NCI-H1105 (cell line): ENCODE data around the gene PEX10.

ENCODE experiments used
- DNase-seq: peaks from one replicate; lab custom pipeline; 2025; lab: John Stamatoyannopoulos, UW

The PEX10 gene

DNA sequence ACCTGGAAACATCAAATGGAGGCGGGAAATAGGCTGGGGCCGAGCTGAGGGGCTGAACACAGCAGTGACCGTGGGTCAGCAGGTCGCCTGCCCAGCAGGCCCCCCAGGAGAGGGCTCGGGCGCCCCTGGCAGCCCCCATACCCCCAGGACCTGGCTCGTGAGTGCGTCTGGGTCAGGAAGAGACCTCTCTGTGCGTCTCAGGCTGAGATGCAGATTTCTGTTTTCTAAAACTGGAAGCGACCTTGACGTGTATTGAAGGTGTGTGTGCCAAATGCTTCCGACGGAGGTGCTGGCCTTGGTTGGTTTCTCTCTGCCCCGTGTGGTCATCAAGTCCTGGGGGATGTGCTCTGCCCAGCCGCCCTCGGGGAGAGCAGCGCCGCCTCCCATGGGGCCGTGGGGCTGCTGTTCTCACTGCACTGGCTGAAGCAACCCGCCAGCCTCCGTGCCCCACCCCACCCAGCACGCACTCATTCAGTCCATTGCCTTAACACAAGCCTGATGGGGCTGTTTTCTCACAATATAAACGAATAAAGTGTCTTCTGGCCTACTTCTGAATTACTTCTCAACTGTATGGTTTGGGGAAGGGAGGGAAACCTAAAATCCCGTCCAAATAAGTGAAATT, 7.4 kb downstream of the PEX10 start:
- no peak for DNase-seq

DNA sequence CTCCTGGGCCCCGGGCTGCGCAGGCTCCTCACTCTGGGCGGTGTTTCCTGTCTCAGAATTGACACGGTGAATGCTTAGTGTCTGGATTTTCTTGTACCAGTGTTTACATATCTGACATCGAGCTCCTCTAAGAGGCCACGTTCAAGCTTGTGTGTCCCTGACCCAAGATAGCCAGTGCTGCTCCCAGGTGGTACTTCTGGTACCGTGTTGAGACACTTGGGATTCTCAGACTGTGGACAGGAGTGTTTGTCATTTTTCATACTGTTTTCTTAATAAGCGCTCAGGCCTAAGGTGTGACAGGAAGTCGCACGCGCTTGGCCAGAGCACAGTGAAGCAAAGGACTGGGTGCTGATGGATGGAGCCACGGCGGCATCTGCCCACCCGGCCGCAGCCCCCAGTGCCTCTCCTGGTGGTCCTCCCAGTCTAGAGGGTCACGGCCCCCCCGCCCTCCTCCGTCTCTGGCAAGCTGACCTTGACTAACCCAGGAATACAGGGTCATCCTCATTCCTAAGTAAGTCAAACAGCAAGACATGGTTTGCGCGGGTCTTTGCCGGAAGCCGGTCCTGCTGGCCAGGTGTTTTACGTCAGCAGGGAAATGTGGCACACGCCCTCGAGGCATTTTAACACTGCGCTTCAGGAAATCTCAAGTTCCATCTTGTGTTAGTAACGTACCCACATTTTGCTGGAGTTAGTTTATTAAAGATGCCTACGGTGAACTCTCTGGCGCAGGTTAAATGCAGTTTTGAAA, 8.0 kb downstream of the PEX10 start:
- no peak for DNase-seq

DNA sequence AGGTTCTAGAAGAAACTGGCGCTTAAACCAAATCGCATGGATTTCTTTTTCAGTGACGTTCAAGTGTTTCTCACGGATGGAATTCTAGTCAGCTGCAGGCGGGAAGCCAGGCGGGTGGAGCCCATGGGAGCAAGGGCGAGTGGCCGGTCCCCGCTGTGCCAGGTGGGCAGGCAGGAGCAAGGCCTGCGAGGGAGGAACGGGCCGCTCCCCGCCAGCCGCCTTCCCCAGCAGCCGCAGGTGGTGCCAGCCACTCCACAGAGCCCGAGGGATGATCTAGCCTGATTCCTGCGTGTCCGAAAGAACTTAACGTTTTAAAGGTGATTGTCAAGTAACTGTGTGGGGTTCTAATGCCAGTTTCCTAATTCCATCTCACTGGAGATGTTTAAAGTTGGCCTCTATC, 9.1 kb downstream of the PEX10 start:
- no peak for DNase-seq

DNA sequence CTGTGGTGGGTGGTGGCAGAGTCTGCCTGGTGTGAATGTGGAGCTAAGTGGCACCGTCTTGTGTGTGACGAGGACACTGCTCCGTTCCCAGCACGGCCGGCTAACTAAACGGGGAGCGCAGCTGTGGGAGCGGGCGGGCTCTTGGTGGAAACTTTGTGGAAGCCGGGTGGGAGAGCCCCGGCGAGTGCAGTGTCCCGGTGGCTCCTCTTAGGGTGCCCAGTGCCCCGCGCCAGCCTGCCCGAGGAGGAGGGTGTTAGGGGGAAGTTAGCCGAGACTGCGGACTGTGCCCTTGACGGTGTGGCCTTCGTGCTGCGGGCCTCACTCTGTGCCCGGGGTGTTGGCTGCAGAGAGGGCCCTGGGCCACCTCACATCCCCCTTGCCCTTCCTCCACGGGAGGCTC, 9.9 kb downstream of the PEX10 start:
- no peak for DNase-seq

DNA sequence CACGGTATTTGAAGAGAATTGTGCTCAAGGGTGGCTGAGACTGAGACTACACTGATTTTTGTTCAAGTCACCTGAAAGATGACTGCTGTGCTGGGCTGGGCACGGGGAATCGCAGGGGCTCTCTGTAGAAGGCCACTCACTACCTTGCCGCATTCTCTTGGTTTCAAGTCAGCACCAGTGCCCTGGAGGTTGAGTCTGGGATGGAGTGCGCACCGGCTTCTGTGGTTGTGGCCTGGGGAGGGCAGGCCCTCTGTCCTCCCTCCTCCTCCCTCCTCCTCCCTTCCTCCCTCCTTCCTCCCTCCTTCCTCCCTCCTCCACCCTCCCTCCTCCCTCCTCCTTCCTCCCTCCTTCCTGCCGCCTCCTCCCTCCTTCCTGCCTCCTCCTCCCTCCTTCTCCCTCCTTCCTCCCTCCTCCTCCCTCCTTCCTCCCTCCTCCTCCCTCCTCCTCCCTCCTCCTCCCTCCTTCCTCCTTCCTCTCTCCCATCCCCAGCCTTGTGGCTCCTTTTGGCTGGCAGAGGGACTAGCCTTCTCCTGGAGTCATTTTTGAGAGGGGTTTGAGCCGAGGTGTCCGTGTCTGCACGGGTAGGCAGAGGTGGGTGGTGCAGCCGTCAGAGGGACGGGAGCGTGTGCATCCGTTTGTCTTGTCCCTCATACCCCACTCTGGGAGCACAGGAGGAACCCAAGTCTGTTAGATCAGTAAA, 11.3 kb downstream of the PEX10 start:
- no peak for DNase-seq

DNA sequence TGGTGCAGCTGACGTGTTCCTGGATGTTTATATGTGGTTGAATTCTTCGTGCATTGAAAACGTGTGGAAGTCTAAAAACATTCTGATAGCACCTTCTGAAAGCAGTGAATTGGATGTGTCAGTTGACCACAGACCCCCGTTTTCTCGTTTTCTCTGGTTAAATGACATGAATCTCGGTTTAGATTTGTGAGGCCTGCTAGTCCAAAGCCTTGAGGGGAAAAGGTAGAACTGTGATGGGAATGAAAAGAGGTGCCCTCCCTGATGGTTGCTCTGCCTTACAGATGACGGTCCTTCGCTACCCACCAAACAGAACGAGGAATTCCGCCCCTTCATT, 11.8 kb downstream of the PEX10 start:
- DNase-seq: no peak

DNA sequence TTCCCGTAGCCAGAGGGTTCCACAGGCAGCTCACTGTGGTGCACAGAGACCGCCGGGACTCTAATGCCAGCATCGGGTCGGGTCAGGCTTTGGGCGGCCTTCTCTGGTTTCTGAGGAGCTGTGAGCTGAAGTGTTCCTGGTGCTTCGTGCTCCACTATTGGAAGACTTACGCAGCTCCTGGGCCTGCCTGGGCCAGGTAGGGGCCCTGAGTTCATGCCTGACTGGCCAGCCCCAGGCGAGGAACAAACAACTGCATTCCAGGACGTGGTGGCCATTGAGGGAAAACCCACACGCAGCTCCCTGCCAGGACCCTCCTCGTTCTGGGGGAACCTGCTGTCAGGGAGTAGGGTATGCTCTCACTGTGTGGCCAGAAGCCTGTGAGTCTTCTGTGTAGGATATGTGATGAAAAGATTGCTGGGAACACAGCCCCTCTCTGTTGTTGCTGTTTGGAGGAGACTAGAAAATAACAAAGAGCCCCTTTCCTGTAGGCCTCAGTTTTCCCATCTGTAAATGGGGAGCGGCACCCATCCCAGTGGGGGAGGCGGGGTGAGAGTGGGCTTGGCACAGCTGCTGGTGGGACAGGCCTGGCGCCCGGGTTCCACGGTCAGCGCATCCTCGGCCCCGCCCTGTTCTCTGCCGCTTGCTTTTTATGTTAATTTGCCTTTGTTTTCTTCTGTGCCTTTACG, 12.3 kb downstream of the PEX10 start:
- DNase-seq: no peak

DNA sequence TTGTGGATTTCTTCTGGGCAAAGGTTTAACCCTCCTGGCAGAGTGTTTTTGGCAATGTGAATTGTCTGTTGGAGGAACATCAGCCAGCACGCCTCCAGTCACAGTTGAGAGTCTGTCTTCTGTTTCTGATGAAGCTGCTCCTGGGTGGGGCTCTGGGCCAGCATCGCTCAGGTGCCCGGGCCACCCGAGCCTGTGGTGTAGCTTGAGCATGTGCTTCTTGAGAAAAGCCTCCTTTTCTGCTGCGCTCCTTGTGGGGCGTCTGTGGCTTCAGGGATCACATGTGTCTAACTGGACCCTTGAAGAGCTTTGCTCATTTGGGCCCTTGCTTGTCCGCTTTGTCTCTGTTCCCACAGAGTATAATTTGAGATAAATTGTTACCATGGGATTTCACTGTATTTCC, 13.5 kb downstream of the PEX10 start:
- DNase-seq: no peak

DNA sequence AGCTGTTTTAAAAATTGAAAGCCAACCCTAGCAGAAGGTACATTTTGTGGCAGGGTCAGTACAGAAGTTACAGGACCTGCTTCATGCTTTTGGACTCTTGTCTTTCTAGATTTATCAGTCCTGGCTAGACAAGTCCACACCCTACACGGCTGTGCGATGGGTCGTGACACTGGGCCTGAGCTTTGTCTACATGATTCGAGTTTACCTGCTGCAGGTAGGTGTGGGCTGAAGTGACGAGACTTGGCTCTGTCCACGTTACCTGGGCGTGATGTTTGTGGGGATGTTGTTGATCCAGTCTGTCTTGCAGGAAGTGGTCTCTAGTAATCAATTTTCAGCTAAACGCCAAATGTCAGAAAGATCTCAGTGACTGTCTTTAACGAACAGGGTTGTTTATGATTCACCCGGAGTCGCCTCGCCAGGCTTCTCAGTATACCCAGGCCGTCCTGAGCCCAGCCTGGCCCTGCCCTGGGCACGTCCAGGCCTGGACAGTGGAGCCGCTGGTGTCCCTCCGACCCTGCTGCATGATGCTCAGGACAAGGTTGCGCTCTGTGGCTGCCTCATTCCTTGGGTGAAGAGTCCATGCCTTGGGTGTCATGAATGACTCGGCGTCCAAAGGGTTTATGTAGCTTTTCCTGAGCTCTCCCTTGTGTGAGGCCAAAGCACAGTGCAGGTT, 15.2 kb downstream of the PEX10 start:
- no peak for DNase-seq

DNA sequence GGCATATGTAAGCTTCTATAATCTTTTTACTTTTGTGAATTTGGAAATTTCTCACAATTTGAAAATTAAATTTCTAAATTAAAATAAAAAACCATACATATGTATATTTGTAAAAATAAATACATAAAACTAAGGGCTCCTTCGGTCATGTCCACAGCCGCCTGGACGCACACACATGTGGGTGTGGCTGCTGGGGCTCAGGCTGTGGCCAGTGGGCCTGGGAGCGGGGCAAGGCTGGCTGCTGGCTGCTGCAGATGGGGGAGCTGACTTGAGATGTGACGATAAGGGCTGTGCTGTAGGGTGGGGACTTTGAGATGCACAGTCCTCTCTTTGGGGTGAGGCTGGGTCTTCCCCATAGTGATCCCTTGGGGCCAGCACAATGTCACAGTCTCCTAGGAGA, 15.9 kb downstream of the PEX10 start:
- no peak for DNase-seq

DNA sequence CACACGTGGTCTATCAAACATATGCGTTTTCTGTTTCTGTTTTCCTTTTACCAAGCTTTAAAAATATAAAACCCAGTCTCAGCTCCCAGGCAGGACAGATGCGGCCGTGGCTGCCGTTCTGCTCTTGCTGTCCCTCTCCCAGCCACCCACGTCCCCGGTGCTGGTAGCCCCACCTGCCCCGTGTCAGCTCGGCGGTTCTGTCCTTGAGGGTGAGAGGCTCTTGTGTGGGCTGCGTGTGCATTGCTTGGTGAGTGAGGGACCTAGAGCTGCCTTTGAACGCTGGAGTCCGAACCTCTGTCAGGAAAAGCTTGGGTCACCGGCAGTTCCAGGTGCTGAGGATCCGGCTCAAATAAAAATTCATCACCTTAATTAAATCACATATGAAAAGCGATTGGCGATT, 16.3 kb downstream of the PEX10 start:
- DNase-seq: no peak

DNA sequence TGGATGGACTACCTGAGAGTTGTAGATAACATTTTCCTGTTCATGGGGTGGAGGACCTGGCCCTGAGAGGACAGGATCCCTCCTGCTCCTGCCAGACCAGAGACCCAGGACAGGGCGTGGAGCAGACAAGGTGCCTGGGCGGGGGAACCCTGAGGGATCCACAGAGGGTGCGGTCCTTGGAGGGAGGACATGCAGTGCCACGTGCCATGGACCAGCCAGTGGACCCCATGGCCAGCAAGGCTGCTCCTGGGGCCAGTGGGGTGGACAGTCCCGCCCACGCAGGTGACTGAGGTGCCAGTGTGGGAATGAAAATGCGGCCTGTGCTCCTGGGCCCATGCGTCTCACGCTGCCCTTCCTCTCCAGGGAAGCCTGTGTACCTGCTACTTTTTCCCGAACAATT, 17.1 kb downstream of the PEX10 start:
- DNase-seq: no peak

DNA sequence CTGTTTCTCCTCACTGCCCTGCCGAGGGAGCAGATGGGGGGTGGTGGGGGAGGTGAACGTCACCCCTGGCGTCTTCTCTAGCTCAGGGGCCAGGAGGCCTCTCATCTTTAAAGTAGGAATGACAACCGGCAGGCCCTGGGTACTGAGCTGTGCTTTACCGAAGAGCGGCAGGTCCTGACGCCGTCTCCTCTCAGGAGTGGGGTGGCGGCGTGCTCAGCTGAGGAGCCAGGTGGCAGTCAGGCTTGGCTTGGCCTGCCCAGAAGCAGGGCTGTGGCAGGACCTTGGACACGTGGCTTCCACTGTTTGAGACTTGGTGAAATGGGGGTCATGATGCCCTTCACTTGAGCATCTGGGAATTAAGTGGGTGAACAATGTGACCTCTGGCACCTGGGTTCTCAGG, 17.6 kb downstream of the PEX10 start:
- no peak for DNase-seq

DNA sequence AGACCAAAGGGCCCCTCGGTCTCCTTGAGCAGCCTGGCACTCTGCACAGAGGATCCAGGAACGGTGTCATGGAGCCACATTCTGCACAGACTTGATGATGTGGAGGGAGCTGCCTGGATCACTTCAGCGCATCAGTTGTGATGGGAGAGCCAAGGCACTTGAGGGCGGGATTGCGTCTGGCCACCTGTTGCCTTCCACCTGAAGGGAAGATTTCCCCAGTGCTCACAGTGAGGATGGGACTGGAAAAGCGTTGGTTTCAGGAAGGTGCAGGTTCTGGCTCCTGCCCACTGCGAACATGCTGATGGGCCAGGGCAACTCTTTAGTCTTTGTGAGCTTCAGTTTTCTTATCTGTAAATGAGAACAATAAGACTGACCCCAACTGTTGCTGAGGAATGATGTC, 18.1 kb downstream of the PEX10 start:
- no peak for DNase-seq

DNA sequence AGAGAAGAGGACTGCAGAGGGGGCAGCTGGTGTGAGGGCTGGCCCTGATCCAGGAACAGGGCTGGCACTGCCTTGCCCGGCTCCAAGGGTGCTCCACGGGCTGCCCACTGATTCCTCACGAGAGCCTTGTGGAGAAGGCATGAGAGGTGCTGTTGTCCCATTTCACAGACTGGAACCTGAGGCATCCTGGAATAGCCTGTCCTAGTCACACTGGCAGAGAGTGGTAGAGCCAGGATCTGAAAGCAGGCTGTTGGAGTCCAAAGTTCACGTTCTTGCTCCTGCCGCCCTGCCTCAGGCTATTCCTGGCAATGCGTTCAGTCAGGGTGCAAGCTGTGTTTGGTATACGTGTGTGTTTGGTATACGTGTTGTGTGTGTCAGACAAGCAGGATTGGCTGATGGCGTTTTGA, 18.9 kb downstream of the PEX10 start:
- no peak for DNase-seq

DNA sequence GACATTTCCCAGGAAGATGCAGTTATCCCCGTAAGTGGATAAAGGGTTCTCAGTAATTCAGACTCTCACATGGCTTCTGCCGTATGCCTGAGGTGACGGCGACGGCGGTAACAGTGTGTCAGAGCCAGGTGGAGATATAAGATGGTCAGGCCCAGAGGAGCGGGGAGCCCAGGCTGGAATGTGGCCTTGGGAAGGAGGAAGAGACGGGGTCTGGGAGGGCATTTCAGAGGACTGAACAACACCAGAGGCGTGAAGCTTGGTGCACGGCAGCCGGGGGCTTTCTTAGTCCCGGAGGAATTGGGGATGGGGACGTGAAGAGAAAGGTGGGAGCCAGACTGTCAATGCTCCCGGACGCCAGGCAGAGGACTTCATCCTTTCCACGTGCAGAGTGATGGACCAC, 19.7 kb downstream of the PEX10 start:
- DNase-seq: no peak

DNA sequence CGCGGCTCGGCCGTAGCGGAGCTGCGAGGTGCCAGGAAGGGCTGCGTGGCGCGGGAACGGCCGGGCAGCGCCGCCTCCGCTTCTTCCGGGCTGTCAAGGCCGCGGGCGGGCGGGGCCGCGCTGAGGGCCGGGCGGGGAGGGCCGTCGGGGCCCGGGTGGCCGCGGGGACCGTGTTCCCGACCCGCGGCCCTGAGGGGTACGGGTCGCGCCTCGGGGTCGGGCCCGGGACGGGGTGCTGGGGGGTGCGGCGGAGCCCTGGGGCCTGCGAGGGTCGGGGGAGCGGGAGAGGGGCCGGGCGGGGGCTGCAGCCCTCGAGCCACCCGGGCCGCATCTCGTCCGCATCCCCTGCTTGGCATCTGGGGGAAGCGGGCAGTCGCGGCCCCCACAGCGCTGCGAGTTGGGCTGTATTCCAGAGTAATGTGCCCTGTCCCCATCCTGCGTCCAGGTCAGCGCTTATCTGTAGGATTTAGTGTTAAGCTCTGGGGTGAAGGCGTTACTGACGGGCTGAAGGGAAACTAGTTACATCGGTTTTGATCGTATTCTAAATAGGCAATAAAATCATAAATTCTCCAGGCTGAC, 20.3 kb downstream of the PEX10 start:
- DNase-seq: no peak

DNA sequence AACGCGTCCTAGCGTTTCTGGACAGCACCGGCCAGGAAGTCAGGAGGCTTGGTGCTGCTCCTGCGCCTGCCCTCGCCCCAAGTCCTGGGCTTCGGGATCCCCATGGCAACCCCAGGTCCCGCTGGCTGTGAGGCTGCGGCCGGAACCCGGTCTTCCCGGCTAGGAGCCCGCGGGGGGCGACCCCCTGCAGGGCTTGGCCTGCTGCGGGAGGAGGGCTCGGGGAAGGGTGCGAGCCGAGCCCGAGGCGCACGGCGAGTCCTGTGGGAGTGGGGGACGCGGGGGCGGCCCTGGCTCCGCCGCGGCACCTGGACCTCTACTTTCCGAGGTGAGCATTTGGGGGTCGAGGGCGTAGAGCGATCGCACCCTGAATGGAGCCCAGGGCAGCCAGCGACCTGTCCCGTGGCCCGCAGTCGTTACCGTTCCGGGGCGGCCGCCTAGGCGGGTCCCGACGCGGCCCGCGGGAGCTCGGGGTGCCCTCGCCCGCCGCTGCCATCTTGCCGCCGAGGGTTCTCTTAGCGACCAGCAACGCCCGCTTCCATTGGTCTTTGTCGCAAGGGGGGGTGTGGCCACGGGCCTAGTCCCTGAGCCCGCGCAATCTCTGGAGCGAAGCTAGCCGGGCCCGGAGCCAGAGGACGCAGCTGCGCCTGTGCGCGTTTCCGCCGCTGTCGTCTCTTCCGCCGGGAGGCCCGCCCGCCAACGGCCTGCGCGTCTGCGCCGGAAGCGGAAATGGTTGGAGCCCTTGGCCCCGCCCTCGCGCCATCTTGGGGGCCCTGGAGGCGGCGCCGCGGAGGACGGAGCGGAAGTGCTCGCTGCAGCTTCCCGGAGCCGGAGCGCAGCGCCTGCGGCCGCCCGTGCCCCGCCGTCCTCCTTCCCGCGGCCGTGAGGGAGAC, 21.1 kb downstream of the PEX10 start, which contains the start of the genes MORN1 and RER1:
Gene MORN1 (minus strand): TSS at position 514 of the 890 bp plus-strand sequence. CDS start 21 bp downstream, at position 493.
Gene RER1 (plus strand): TSS at position 801 of the 890 bp plus-strand sequence. CDS start 3,950 bp downstream, outside the sequence.
- peak; percentile 99 for DNase-seq

DNA sequence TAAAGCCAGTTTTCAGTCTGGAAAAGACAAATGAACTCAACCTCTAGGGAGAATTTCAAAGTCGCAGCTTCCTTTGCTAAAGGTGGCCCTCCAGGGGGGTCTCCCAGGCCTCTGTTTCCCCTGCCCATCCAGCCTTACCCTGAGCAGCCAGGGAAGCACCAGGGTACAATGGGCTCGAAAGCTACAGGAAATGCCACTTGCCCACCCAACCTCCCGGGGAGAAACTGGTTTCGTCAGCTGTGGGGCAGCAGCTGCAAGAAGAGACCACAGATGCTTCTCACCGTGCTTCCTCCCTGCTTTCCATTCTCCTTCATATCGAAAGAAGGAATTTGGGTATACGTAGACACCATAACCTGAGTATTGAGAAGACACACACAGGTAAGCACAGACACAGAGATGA, 22.7 kb downstream of the PEX10 start:
- DNase-seq: no peak

DNA sequence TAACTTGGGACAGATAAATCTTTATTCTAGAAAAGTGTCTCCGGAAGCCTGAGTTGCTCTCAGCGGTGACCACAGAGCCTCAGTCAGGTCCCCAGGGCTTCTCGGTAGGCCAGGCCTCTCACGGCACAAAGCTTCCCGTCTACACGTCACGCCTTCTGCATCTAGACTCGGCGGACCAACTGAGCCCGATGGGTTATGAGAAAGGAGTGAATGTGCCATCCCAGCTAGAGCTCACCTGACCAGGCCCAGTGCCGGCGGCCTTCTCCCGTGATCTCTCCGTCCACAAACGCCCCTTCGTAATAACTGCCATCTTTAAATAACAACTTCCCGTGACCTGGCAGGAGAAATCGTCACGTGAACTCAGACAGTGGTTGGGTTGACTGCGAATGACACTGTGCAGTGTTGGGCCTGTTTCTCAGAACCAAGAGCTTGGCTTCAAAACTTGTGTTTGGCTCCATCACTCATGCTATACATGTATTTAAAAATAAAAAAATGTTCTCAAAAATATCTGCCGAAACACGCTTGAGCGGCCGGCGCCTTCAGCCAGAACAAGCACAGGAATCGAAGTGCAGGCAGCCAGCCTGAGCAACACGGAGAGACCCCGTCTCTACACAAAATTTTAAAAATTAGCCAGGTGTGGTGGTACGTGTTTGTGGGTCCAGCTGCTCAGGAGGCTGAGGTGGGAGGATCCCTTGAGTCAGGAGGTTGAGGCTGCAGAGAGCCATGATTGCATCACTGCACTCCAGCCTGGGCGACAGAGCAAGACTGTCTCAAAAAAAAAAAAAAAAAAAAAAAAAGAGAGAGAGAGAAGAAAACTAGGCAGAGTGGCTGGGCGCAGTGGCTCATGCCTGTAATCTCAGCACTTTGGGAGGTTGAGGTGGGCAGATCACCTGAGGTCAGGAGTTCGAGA, 24.1 kb downstream of the PEX10 start:
- DNase-seq: no peak
